Measurements from ENCODE around the gene MRPL33. TPM values are rescaled to one million over a fixed set of nuclear protein-coding genes. Genes with fewer than 3 reads are reported as not detected.

The MRPL33 gene
- total RNA-seq, 1 experiment from 2014 or later = 66.8 TPM

GRCh38 chr2:27822049-27822448 is 50.5 kb downstream of the MRPL33 start:
- TF ChIP-seq CTCF (conservative IDR thresholded peaks at IDR 0.05) = no peak
- H4K20me1 ChIP-seq (ENCODE audit: control insufficient read depth, insufficient read depth, insufficient read length) = no peaks in the 10 kb centered on the region

More at GRCh38 chr2:27822049-27822448, 50.5 kb downstream of the MRPL33 start:
- Histone ChIP-seq H3K9ac (ENCODE audit: extremely low read depth, insufficient read length, low read length) (no peak overlapping the region), H3K14ac (ENCODE audit: insufficient read depth, low read length) (no peak overlapping the region), H4K5ac (ENCODE audit: insufficient read length, low read depth, low read length) (no peak overlapping the region), H2BK15ac (ENCODE audit: low read depth, low read length) (no peak overlapping the region), H3T11ph (ENCODE audit: low read length) (no peak overlapping the region), H3K9me3 (ENCODE audit: control insufficient read depth, low read depth, low read length) (no peaks in the 10 kb centered on the region), H3K18ac (ENCODE audit: insufficient read length, low read depth, low read length) (no peak overlapping the region), H3K27me3 (ENCODE audit: insufficient read depth, low read length) (no peaks in the 10 kb centered on the region), H4K8ac (replicated peaks; ENCODE audit: insufficient read length, low read depth, low read length) (no peak overlapping the region), H3K56ac (ENCODE audit: insufficient read length, low read depth, low read length) (no peak overlapping the region), H3K27ac (ENCODE audit: insufficient read length, low read depth, low read length) (no peak overlapping the region), H3K23ac (ENCODE audit: insufficient read length, low read depth, low read length) (no peak overlapping the region), H3K23me2 (ENCODE audit: insufficient read length, low read depth, low read length, poor library complexity, severe bottlenecking) (no peaks in the 10 kb centered on the region), H3K79me1 (ENCODE audit: insufficient read depth, low read depth, low read length, poor library complexity, severe bottlenecking) (no peaks in the 10 kb centered on the region), H2BK120ac (ENCODE audit: low read depth, low read length, poor library complexity, severe bottlenecking) (no peak overlapping the region), H3K4ac (ENCODE audit: low read depth, low read length) (no peak overlapping the region), H2AFZ (ENCODE audit: low read length) (no peak overlapping the region), H4K91ac (ENCODE audit: insufficient read length, low read depth, low read length) (no peak overlapping the region), H2AK5ac (ENCODE audit: insufficient read length, low read length) (no peak overlapping the region), H3K79me2 (ENCODE audit: insufficient read depth, low read length) (no peaks in the 10 kb centered on the region), H3K4me1 (ENCODE audit: insufficient read depth, low read length) (no peaks in the 10 kb centered on the region), H2BK12ac (ENCODE audit: insufficient read length, low read depth, low read length) (no peak overlapping the region), H2BK5ac (ENCODE audit: insufficient read length, low read length) (no peak overlapping the region), H3K4me2 (ENCODE audit: insufficient read depth, insufficient read length, low read length) (no peak overlapping the region), H2BK20ac (ENCODE audit: low read depth, low read length, poor library complexity, severe bottlenecking) (no peak overlapping the region)
- no CpG with 5 or more reads among the region's 1 CpG for WGBS (ENCODE audit: extremely low coverage, insufficient read length, low lambda C conversion rate)
- Mint-ChIP-seq H3K27me3 (ENCODE audit: low read depth) (no peaks in the 10 kb centered on the region; the same call in 1 of the 2 replicates), H3K36me3 (ENCODE audit: insufficient read depth in 1 of 3, low read depth in 3 of 3) (peaks cover 0 to 11% (median 3%) of the 10 kb centered on the region in 3 experiments; a peak in 3 of 7 replicates), H3K9me3 (peaks cover 10 to 16% of the 10 kb centered on the region in 2 experiments), H3K4me3 (no peak overlapping the region), H3K4me1 (no peaks in the 10 kb centered on the region), H3K27ac (no peak overlapping the region)
- no peak for DNase-seq

All from H9 (cell line).